ENCODE data around the gene TBX2. TPM values are rescaled to one million over a fixed set of nuclear protein-coding genes. Genes with fewer than 3 reads are reported as not detected.

TBX2 gene
- total and polyA plus RNA-seq, 10 of the 15 experiments (the other 5 are each of a cell fraction or from before 2014, with no cell fraction given), result 0.13 TPM; not detected in 9

Other genes with a start within 250 kb of the TBX2 start
- gene TBX4, start 52.6 kb downstream of the TBX2 start, total RNA-seq (2014; rRNA removed), result not detected in 2 replicates
- gene TBX4, start 52.6 kb downstream of the TBX2 start, total RNA-seq (2014; rRNA removed; fragmentation: Illumina TruSeq; extraction: Trizol), result not detected in 2 replicates
- not detected in 2 replicates for gene TBX4, start 52.6 kb downstream of the TBX2 start, total RNA-seq (2021)
- gene TBX4, start 52.6 kb downstream of the TBX2 start, polyA plus RNA-seq (2011; rRNA removed), result not detected in 2 replicates
- 0.01 TPM in 1 of 2 replicates, not detected in the other for gene TBX4, start 52.6 kb downstream of the TBX2 start, polyA plus RNA-seq (2014; fragmentation: Illumina TruSeq; extraction: Trizol)
- not detected for gene TBX4, start 52.6 kb downstream of the TBX2 start, polyA plus RNA-seq (2014; fragmentation: Nextera tagmentation; extraction: Ambion mirVana)
- not detected in 2 replicates for gene TBX4, start 52.6 kb downstream of the TBX2 start, polyA plus RNA-seq (2014; rRNA removed)
- gene TBX4, start 52.6 kb downstream of the TBX2 start, polyA plus RNA-seq (2016; fragmentation: Nextera tagmentation; extraction: Ambion mirVana), result not detected
- gene NACA2, start 191.4 kb downstream of the TBX2 start, total RNA-seq (2014; rRNA removed), result not detected in 2 replicates
- not detected in 2 replicates for gene NACA2, start 191.4 kb downstream of the TBX2 start, total RNA-seq (2014; rRNA removed; fragmentation: Illumina TruSeq; extraction: Trizol)
- not detected in 2 replicates for gene NACA2, start 191.4 kb downstream of the TBX2 start, total RNA-seq (2021)
- gene NACA2, start 191.4 kb downstream of the TBX2 start, polyA plus RNA-seq (2011; rRNA removed), result 0.68 and 0.94 TPM in 2 replicates
- 0.16 TPM in 1 of 2 replicates, not detected in the other for gene NACA2, start 191.4 kb downstream of the TBX2 start, polyA plus RNA-seq (2014; fragmentation: Illumina TruSeq; extraction: Trizol)
- gene NACA2, start 191.4 kb downstream of the TBX2 start, polyA plus RNA-seq (2014; fragmentation: Nextera tagmentation; extraction: Ambion mirVana), result under 1 TPM; 0.27 to 0.29 TPM
- gene NACA2, start 191.4 kb downstream of the TBX2 start, polyA plus RNA-seq (2014; rRNA removed), result not detected in 2 replicates
- under 1 TPM; 0.43 to 0.51 TPM for gene NACA2, start 191.4 kb downstream of the TBX2 start, polyA plus RNA-seq (2016; fragmentation: Nextera tagmentation; extraction: Ambion mirVana)